PFSK-1 (cell line): ENCODE measurements around the gene SRPK2.

ENCODE experiments used
- POLR2AphosphoS5 ChIP-seq: IDR thresholded peaks from 2 replicates; pipeline ENCODE4 v1.6.1; 2012; ENCODE audit warnings: low read depth, mild to moderate bottlenecking, control low read depth, low read length, moderate library complexity
- REST ChIP-seq, 2 experiments: IDR thresholded peaks; 2 replicates each; pipeline versions ENCODE4 v1.6.1 to v1.8.0; 2011 to 2012; ENCODE audit warnings: low read depth in 2 of 2, low read length in 2 of 2, control low read depth in 1 of 2, inconsistent platforms in 1 of 2, mild to moderate bottlenecking in 1 of 2, moderate library complexity in 1 of 2; ENCODE audit not compliant: insufficient read depth in 1 of 2

- TF ChIP-seq REST (IDR thresholded peaks at IDR 0.05; ENCODE audit: insufficient read depth in 1 of 2, low read depth in 2 of 2, low read length in 2 of 2), result no peak
- no peak for TF ChIP-seq POLR2AphosphoS5
These were observed 131.4 kb downstream of the SRPK2 start for GRCh38 chr7:105257338-105257737.
